ENCODE results near the gene ALDOA.

The ALDOA gene

DNA sequence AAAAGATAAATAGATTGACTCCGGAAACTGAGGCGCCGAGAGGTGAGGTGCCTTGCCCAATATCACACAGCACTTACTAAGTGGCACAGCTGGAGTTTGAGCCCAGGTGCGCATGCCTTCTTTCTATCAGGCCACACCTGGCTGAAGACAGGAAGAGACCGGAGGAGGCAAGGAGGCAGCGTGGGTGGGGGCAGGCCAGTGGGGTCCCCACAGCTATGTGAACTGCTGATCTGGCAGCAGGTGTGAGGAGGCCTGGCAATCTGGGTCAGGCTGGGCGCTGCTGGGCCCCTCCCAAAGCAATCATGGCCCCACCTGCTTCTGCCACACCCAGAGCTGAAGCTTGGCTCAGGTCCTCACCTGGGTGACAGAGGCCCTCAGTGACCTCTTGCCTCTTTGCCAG lies 49.7 kb downstream of the ALDOA start:
- DNase-seq (ENCODE audit: low read depth in 2 of 2): no peak

DNA sequence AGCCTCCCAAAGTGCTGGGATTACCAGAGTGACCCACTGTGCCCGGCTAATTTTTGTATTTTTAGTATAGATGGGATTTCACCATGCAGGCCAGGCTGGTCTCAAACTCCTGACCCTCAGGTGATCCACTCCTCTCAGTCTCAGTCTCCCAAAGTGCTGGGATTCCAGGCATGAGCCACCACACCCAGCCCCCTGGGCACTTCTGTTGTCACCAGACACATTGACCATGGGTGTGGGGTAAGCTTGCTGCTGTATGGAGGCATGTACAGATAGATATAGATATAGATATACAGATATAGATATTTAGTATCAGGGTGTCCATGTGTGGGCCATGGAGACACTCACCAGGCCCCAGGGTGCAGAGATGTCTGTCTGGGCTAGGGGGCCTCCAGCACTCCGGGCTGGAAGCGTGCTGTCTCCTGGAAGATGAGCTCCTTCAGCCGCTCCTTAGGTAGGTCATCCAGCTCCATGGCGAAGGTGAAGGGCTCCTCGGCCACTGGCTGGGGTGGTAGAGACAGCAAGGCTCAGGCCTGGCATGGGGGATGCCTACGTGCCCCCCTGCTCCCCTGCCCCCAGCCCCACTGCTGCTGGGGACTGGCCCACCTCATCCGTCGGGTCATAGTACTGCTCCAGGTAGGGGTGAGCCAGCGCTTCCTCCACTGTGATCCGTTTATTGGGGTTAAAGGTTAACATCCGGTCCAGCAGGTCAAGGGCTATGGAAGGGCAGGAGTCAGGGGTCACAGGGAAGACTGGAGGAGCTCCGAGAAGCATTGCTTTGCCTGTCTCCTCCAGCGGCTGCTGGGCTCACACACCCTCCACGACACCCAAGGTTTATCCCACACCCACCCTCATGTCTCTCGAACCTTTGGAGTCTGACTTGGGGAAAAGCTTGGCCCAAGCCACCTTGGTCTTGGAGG lies 51.0 kb downstream of the ALDOA start:
- DNase-seq (ENCODE audit: low read depth in 2 of 2): no peak

- no peak for DNase-seq (ENCODE audit: low read depth in 2 of 2)
Measured at GRCh38 chr16:30117768-30118167, 52.2 kb downstream of the ALDOA start.

DNA sequence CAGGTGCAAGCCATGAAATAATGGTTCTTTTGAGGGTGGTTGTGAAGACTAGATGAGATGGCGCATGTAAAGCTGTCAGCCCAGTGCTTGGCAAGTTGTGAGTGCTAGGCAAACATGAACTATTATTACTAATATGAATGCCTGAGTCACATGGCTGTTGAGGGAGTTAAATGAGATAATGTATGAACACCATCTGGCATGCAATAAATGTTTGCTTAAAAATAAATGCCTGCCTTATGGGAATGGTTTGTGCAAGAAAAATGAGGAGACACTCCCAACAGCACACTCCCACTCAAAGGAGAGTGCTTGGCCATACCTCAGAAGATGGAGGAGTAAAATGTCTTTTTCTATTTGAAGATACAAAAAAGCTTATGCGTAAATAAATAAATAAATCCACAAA lies 53.9 kb downstream of the ALDOA start:
- no peak for DNase-seq (ENCODE audit: low read depth in 2 of 2)
